Caco-2 (cell line): ENCODE data around the gene DDX5. TPM values are rescaled to one million over a fixed set of nuclear protein-coding genes. Genes with fewer than 3 reads are reported as not detected.

Experiments
- BruUV-seq: library from RNA; stranded (reverse); fragments of 400-500 nt; replicated peaks from 2 replicates; lab custom pipeline; 2021; lab: Mats Ljungman, UMichigan
- CTCF ChIA-PET: fragments of 300-600 bp; sonication (Branson Sonifier 250); formaldehyde crosslinking; loops from one replicate; lab custom pipeline; 2022; ENCODE audit warnings: antibody characterized with exemption; lab: Charles Lee
- POLR2A ChIA-PET: fragments of 300-600 bp; sonication (Branson Sonifier 250); formaldehyde crosslinking; loops from one replicate; lab custom pipeline; 2022; ENCODE audit warnings: antibody characterized with exemption; lab: Charles Lee
- DNase-seq, 2 experiments: peaks; one replicate each; pipeline versions ENCODE4 v3.0.0 to v3.0.0-alpha.2; 2020 to 2022
- H3K27me3 ChIP-seq: replicated peaks from 2 replicates; pipeline ENCODE4 v1.6.0; 2011; ENCODE audit warnings: low read length; ENCODE audit not compliant: control insufficient read depth, insufficient read depth
- H3K36me3 ChIP-seq: 2 replicates; pipeline ENCODE4 v1.5.1; 2011; ENCODE audit warnings: low read length; ENCODE audit not compliant: control insufficient read depth, insufficient read depth
- H3K4me1 ChIP-seq: fragments of 250-450 bp; sonication (Bioruptor Pico); 2 replicates; pipeline ENCODE4 v1.5.1; 2020; ENCODE audit warnings: mild to moderate bottlenecking
- H3K4me3 ChIP-seq: 2 replicates; pipeline ENCODE4 v1.5.1; 2011; ENCODE audit warnings: low read depth, mild to moderate bottlenecking, control low read depth, low read length
- H3K9me3 ChIP-seq: fragments of 250-450 bp; sonication (Bioruptor Pico); 2 replicates; pipeline ENCODE4 v1.5.1; 2020; ENCODE audit warnings: mild to moderate bottlenecking, moderate library complexity
- H3K27ac Mint-ChIP-seq: one replicate; pipeline ENCODE4 v1.8.0; 2022; ENCODE audit warnings: mixed read lengths; ENCODE audit not compliant: unreplicated experiment
- H3K27me3 Mint-ChIP-seq: one replicate; pipeline ENCODE4 v1.8.0; 2022; ENCODE audit warnings: mixed read lengths; ENCODE audit not compliant: insufficient read depth, unreplicated experiment
- H3K36me3 Mint-ChIP-seq: one replicate; pipeline ENCODE4 v1.8.0; 2022; ENCODE audit warnings: mild to moderate bottlenecking, mixed read lengths; ENCODE audit not compliant: insufficient read depth, unreplicated experiment
- H3K4me1 Mint-ChIP-seq: one replicate; pipeline ENCODE4 v1.8.0; 2022; ENCODE audit warnings: low read depth, mixed read lengths; ENCODE audit not compliant: unreplicated experiment
- H3K4me3 Mint-ChIP-seq: one replicate; pipeline ENCODE4 v1.8.0; 2022; ENCODE audit warnings: mild to moderate bottlenecking, moderate library complexity, mixed read lengths; ENCODE audit not compliant: unreplicated experiment
- H3K9me3 Mint-ChIP-seq: one replicate; pipeline ENCODE4 v1.8.0; 2022; ENCODE audit warnings: mixed read lengths; ENCODE audit not compliant: unreplicated experiment
- CTCF ChIP-seq, 2 experiments: fragments of 200-600 bp in 1 of 2; IDR thresholded peaks; 1 replicate in 1 of 2; 2 replicates in 1 of 2; pipeline versions ENCODE4 v1.5.1 to v1.8.0; 2011 to 2022; ENCODE audit warnings: antibody characterized with exemption in 1 of 2, control low read depth in 1 of 2, inconsistent platforms in 1 of 2, low read depth in 1 of 2, low read length in 1 of 2, mild to moderate bottlenecking in 1 of 2, moderate library complexity in 1 of 2; ENCODE audit not compliant: insufficient read depth in 1 of 2, severe bottlenecking in 1 of 2, unreplicated experiment in 1 of 2
- intact Hi-C: fragments of 100-400 bp; cut with micrococcal nuclease; formaldehyde crosslinking; loops from one replicate; pipeline ENCODE4 v1.10.0; 2022; ENCODE audit not compliant: unreplicated experiment
- total RNA-seq: library from RNA; stranded (reverse); gene quantifications from 2 replicates; pipeline ENCODE4 v1.2.3, GENCODE V29; 2022

Gene DDX5
- total RNA-seq, 1 experiment from 2014 or later: 648 TPM

GRCh38 chr17:64502021-64502420 is 4.1 kb downstream of the DDX5 start:
- Mint-ChIP-seq H3K27me3 (no peaks in the 10 kb centered on the region), H3K4me1 (peaks cover 68% of the 10 kb centered on the region), H3K9me3 (no peaks in the 10 kb centered on the region), H3K36me3 (peaks cover 100% of the 10 kb centered on the region), H3K4me3 (peak overlapping the region; percentile 1), H3K27ac (peak overlapping the region; percentile 16)
- TF ChIP-seq CTCF (IDR thresholded peaks at IDR 0.05; ENCODE audit: insufficient read depth in 1 of 2, low read depth in 1 of 2, low read length in 1 of 2, severe bottlenecking in 1 of 2, unreplicated experiment in 1 of 2): no peak
- intact Hi-C loops: no loop called here
- H3K36me3 ChIP-seq: peaks cover 7% of the 10 kb centered on the region
- BruUV-seq: no TSS peak
- no peak overlapping the region for H3K4me3 ChIP-seq
- CTCF ChIA-PET: interaction anchor here (0.5 kb wide), 1 partner anchor 81 kb away, joined by 3 read pairs; no protein-coding TSS in a partner anchor
- H3K4me1 ChIP-seq: peaks cover 42% of the 10 kb centered on the region
- no peak for DNase-seq
- POLR2A ChIA-PET: no interaction called here
- no peaks in the 10 kb centered on the region for H3K27me3 ChIP-seq
- no peaks in the 10 kb centered on the region for H3K9me3 ChIP-seq

- TF ChIP-seq CTCF (IDR thresholded peaks at IDR 0.05; ENCODE audit: insufficient read depth in 1 of 2, low read depth in 1 of 2, low read length in 1 of 2, severe bottlenecking in 1 of 2, unreplicated experiment in 1 of 2): no peak
- no peaks in the 10 kb centered on the region for H3K9me3 Mint-ChIP-seq
- no peaks in the 10 kb centered on the region for H3K27me3 ChIP-seq
- intact Hi-C loops: no loop called here
- ChIA-PET POLR2A (no interaction called here), CTCF (no interaction called here)
- BruUV-seq: no TSS peak
- H3K4me3 Mint-ChIP-seq: peak overlapping the region; percentile 25
- H3K4me1 ChIP-seq: peaks cover 42% of the 10 kb centered on the region
- no peak for DNase-seq
- no peaks in the 10 kb centered on the region for H3K9me3 ChIP-seq
- H3K36me3 Mint-ChIP-seq: peaks cover 100% of the 10 kb centered on the region
- no peak overlapping the region for H3K4me3 ChIP-seq
- peaks cover 68% of the 10 kb centered on the region for H3K4me1 Mint-ChIP-seq
- H3K27ac Mint-ChIP-seq: peak overlapping the region; percentile 16
- peaks cover 7% of the 10 kb centered on the region for H3K36me3 ChIP-seq
- H3K27me3 Mint-ChIP-seq: no peaks in the 10 kb centered on the region
Measured at GRCh38 chr17:64500862-64501765, 5.0 kb downstream of the DDX5 start.

- peaks cover 7% of the 10 kb centered on the region for H3K36me3 ChIP-seq
- H3K27ac Mint-ChIP-seq: peak overlapping the region; percentile 16
- no peaks in the 10 kb centered on the region for H3K27me3 ChIP-seq
- intact Hi-C loops: no loop called here
- H3K9me3 Mint-ChIP-seq: no peaks in the 10 kb centered on the region
- H3K4me1 ChIP-seq: peaks cover 42% of the 10 kb centered on the region
- no peak for DNase-seq
- CTCF ChIA-PET: no interaction called here
- H3K4me3 ChIP-seq: no peak overlapping the region
- no peaks in the 10 kb centered on the region for H3K27me3 Mint-ChIP-seq
- BruUV-seq: no TSS peak
- H3K4me1 Mint-ChIP-seq: peaks cover 68% of the 10 kb centered on the region
- TF ChIP-seq CTCF (IDR thresholded peaks at IDR 0.05; ENCODE audit: insufficient read depth in 1 of 2, low read depth in 1 of 2, low read length in 1 of 2, severe bottlenecking in 1 of 2, unreplicated experiment in 1 of 2): no peak
- POLR2A ChIA-PET: no interaction called here
- H3K9me3 ChIP-seq: no peaks in the 10 kb centered on the region
- H3K4me3 Mint-ChIP-seq: peak overlapping the region; percentile 55
- H3K36me3 Mint-ChIP-seq: peaks cover 100% of the 10 kb centered on the region
Measured at GRCh38 chr17:64500487-64500859, 5.6 kb downstream of the DDX5 start.
